ENCODE results near the gene POLR2M. TPM values are rescaled to one million over a fixed set of nuclear protein-coding genes. Genes with fewer than 3 reads are reported as not detected.

The POLR2M gene
- total RNA-seq, 1 experiment from 2014 or later: 86.2 TPM

GRCh38 chr15:57752840-57753239 is 46.3 kb downstream of the POLR2M start:
- RAD21 ChIA-PET (ENCODE audit: low non-redundant PET in 1 of 2, low total read pairs in 2 of 2, uncharacterized antibody in 2 of 2, unreplicated experiment in 2 of 2): no interaction called here
- no peak for DNase-seq (ENCODE audit: low read depth, low spot score)
- no TSS peak for BruUV-seq (replicated peaks)

DNA sequence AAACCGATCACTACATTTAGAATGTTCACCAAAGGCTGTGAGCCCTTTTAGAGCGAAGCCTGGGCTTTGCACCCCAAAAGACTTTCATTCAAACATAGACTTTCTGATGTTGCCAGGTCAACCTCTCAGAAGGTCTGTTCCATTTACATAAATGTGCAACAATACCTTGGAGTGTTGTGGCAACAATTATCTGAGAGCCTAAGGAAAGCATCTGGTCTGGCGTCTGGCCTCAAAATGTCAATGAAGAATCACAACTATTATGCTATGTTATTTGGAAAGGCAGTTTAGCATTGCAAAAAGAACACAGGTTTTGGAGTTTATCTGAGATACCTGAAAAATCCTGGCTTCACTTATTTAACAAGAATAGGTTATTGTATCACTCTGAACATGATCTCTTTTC is 50.0 kb downstream of the POLR2M start:
- Histone ChIP-seq H3K27me3 (ENCODE audit: insufficient read depth, low read length) (no peaks in the 10 kb centered on the region), H3K9ac (ENCODE audit: low read length) (no peak overlapping the region), H3K4me1 (ENCODE audit: control insufficient read depth in 1 of 2, insufficient read depth in 2 of 2, low read length in 2 of 2) (no peaks in the 10 kb centered on the region), H3K27ac (ENCODE audit: low read depth, low read length) (no peak overlapping the region), H3K9me3 (ENCODE audit: control insufficient read depth in 1 of 2, insufficient read depth in 1 of 2, low read depth in 1 of 2, low read length in 2 of 2) (no peaks in the 10 kb centered on the region), H3K79me2 (ENCODE audit: insufficient read depth, low read length) (no peaks in the 10 kb centered on the region), H3K9me2 (ENCODE audit: insufficient read depth) (no peaks in the 10 kb centered on the region), H3K4me2 (ENCODE audit: low read length) (no peak overlapping the region), H4K20me1 (ENCODE audit: insufficient read depth) (no peaks in the 10 kb centered on the region), H3K4me3 (replicated peaks in 1 of 2; ENCODE audit: low read depth in 1 of 2, low read length in 2 of 2) (no peak overlapping the region), H2AFZ (ENCODE audit: low read depth, low read length, poor library complexity, severe bottlenecking) (no peak overlapping the region), H3K36me3 (ENCODE audit: control insufficient read depth in 1 of 2, insufficient read depth in 2 of 2, low read length in 2 of 2) (no peaks in the 10 kb centered on the region)
- no TSS peak for BruUV-seq (replicated peaks)
- intact Hi-C loops (cut with micrococcal nuclease): no loop called here
- CTCF ChIA-PET: no interaction called here
- DNase-seq (ENCODE audit: low read depth, low spot score): no peak
- no peak for ATAC-seq
- POLR2A ChIA-PET: no interaction called here
- RAD21 ChIA-PET (ENCODE audit: low non-redundant PET in 1 of 2, low total read pairs in 2 of 2, uncharacterized antibody in 2 of 2, unreplicated experiment in 2 of 2): no interaction called here
- TF ChIP-seq ATF3 (IDR thresholded peaks at IDR 0.05) (no peak), ZFX (IDR thresholded peaks at IDR 0.05) (no peak), POLR2A (IDR thresholded peaks at IDR 0.05; ENCODE audit: borderline replicate concordance, extremely low read depth, insufficient read depth, insufficient read length) (no peak), CEBPB (IDR thresholded peaks at IDR 0.05; ENCODE audit: low read depth) (no peak), SP1 (IDR thresholded peaks at IDR 0.05; ENCODE audit: low read depth) (no peak), TCF7L2 (IDR thresholded peaks at IDR 0.05; ENCODE audit: borderline replicate concordance, extremely low read depth, insufficient read depth, insufficient read length) (no peak), ZBTB33 (IDR thresholded peaks at IDR 0.05; ENCODE audit: extremely low read depth, insufficient replicate concordance, low read length) (no peak), EZH2phosphoT487 (IDR thresholded peaks at IDR 0.05; ENCODE audit: borderline replicate concordance) (no peak)
- TF ChIP-seq, protein P1, sequence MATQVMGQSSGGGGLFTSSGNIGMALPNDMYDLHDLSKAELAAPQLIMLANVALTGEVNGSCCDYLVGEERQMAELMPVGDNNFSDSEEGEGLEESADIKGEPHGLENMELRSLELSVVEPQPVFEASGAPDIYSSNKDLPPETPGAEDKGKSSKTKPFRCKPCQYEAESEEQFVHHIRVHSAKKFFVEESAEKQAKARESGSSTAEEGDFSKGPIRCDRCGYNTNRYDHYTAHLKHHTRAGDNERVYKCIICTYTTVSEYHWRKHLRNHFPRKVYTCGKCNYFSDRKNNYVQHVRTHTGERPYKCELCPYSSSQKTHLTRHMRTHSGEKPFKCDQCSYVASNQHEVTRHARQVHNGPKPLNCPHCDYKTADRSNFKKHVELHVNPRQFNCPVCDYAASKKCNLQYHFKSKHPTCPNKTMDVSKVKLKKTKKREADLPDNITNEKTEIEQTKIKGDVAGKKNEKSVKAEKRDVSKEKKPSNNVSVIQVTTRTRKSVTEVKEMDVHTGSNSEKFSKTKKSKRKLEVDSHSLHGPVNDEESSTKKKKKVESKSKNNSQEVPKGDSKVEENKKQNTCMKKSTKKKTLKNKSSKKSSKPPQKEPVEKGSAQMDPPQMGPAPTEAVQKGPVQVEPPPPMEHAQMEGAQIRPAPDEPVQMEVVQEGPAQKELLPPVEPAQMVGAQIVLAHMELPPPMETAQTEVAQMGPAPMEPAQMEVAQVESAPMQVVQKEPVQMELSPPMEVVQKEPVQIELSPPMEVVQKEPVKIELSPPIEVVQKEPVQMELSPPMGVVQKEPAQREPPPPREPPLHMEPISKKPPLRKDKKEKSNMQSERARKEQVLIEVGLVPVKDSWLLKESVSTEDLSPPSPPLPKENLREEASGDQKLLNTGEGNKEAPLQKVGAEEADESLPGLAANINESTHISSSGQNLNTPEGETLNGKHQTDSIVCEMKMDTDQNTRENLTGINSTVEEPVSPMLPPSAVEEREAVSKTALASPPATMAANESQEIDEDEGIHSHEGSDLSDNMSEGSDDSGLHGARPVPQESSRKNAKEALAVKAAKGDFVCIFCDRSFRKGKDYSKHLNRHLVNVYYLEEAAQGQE (IDR thresholded peaks at IDR 0.05; ENCODE audit: low read depth): no peak
- TF ChIP-seq, protein P2, sequence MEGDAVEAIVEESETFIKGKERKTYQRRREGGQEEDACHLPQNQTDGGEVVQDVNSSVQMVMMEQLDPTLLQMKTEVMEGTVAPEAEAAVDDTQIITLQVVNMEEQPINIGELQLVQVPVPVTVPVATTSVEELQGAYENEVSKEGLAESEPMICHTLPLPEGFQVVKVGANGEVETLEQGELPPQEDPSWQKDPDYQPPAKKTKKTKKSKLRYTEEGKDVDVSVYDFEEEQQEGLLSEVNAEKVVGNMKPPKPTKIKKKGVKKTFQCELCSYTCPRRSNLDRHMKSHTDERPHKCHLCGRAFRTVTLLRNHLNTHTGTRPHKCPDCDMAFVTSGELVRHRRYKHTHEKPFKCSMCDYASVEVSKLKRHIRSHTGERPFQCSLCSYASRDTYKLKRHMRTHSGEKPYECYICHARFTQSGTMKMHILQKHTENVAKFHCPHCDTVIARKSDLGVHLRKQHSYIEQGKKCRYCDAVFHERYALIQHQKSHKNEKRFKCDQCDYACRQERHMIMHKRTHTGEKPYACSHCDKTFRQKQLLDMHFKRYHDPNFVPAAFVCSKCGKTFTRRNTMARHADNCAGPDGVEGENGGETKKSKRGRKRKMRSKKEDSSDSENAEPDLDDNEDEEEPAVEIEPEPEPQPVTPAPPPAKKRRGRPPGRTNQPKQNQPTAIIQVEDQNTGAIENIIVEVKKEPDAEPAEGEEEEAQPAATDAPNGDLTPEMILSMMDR (IDR thresholded peaks at IDR 0.05 in 2 of 3, conservative IDR thresholded peaks at IDR 0.05 in 1 of 3; ENCODE audit: borderline replicate concordance in 1 of 3, insufficient read depth in 1 of 3, low read depth in 2 of 3, low read length in 2 of 3): no peak

More at GRCh38 chr15:57752840-57753239, 46.3 kb downstream of the POLR2M start:
- intact Hi-C loops (cut with micrococcal nuclease): no loop called here
- TF ChIP-seq RAD21 (IDR thresholded peaks at IDR 0.05; ENCODE audit: low read depth) (no peak), MAX (IDR thresholded peaks at IDR 0.05) (no peak), ELF1 (IDR thresholded peaks at IDR 0.05; ENCODE audit: borderline replicate concordance, low read depth) (no peak)
- Histone ChIP-seq H3K27ac (ENCODE audit: low read depth, low read length) (no peak overlapping the region), H3K9me3 (ENCODE audit: control insufficient read depth in 1 of 2, insufficient read depth in 1 of 2, low read depth in 1 of 2, low read length in 2 of 2) (no peaks in the 10 kb centered on the region), H3K9me2 (ENCODE audit: insufficient read depth) (no peaks in the 10 kb centered on the region), H2AFZ (ENCODE audit: low read depth, low read length, poor library complexity, severe bottlenecking) (no peak overlapping the region), H3K4me3 (replicated peaks in 1 of 2; ENCODE audit: low read depth in 1 of 2, low read length in 2 of 2) (no peak overlapping the region), H3K4me2 (ENCODE audit: low read length) (no peak overlapping the region), H3K9ac (ENCODE audit: low read length) (no peak overlapping the region), H3K4me1 (ENCODE audit: control insufficient read depth in 1 of 2, insufficient read depth in 2 of 2, low read length in 2 of 2) (no peaks in the 10 kb centered on the region), H3K27me3 (ENCODE audit: insufficient read depth, low read length) (no peaks in the 10 kb centered on the region), H3K79me2 (ENCODE audit: insufficient read depth, low read length) (no peaks in the 10 kb centered on the region), H4K20me1 (ENCODE audit: insufficient read depth) (no peaks in the 10 kb centered on the region), H3K36me3 (ENCODE audit: control insufficient read depth in 1 of 2, insufficient read depth in 2 of 2, low read length in 2 of 2) (no peaks in the 10 kb centered on the region)
- ChIA-PET POLR2A (no interaction called here), CTCF (interaction anchor here (3.9 to 4.9 kb wide), 2 partner anchors 108 to 317 kb away, joined by 125 to 133 read pairs; no protein-coding TSS in a partner anchor)
- no peak for ATAC-seq

Data from HCT116 (cell line).